Measurements from ENCODE around the gene PACRG. TPM values are rescaled to one million over a fixed set of nuclear protein-coding genes. Genes with fewer than 3 reads are reported as not detected.

PACRG gene
- total RNA-seq, 4 donors from 2014 or later: 0.95 to 1.3 TPM; not detected in 2

- Histone ChIP-seq H3K4me1 (no peaks in the 10 kb centered on the region), H3K4me3 (no peak overlapping the region), H3K27me3 (no peaks in the 10 kb centered on the region), H3K36me3 (no peaks in the 10 kb centered on the region), H3K9me3 (no peaks in the 10 kb centered on the region), H3K27ac (no peak overlapping the region)
- WGBS, 2 donors: 72 to 84% methylated on average over 5 of the region's 5 CpGs
- TF ChIP-seq, protein P1, sequence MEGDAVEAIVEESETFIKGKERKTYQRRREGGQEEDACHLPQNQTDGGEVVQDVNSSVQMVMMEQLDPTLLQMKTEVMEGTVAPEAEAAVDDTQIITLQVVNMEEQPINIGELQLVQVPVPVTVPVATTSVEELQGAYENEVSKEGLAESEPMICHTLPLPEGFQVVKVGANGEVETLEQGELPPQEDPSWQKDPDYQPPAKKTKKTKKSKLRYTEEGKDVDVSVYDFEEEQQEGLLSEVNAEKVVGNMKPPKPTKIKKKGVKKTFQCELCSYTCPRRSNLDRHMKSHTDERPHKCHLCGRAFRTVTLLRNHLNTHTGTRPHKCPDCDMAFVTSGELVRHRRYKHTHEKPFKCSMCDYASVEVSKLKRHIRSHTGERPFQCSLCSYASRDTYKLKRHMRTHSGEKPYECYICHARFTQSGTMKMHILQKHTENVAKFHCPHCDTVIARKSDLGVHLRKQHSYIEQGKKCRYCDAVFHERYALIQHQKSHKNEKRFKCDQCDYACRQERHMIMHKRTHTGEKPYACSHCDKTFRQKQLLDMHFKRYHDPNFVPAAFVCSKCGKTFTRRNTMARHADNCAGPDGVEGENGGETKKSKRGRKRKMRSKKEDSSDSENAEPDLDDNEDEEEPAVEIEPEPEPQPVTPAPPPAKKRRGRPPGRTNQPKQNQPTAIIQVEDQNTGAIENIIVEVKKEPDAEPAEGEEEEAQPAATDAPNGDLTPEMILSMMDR (IDR thresholded peaks at IDR 0.05): no peak
- TF ChIP-seq POLR2A (IDR thresholded peaks at IDR 0.05): no peak
- intact Hi-C loops (cut with DNase I): no loop called here
- no peak for DNase-seq
Measured at GRCh38 chr6:163010145-163010544, 282.4 kb downstream of the PACRG start.

- Histone ChIP-seq H3K4me3 (no peak overlapping the region), H3K4me1 (no peaks in the 10 kb centered on the region), H3K27ac (no peak overlapping the region), H3K27me3 (no peaks in the 10 kb centered on the region), H3K36me3 (no peaks in the 10 kb centered on the region), H3K9me3 (no peaks in the 10 kb centered on the region)
- WGBS, 2 donors: 54 to 70% methylated on average over 1 of the region's 1 CpG
- TF ChIP-seq POLR2A (IDR thresholded peaks at IDR 0.05): no peak
- TF ChIP-seq, protein P1 (IDR thresholded peaks at IDR 0.05): no peak
- intact Hi-C loops (cut with DNase I): no loop called here
- no peak for DNase-seq
Measured at GRCh38 chr6:163014736-163015135, 287.0 kb downstream of the PACRG start.

- Histone ChIP-seq H3K9me3 (no peaks in the 10 kb centered on the region), H3K4me1 (no peaks in the 10 kb centered on the region), H3K27ac (no peak overlapping the region), H3K27me3 (no peaks in the 10 kb centered on the region), H3K36me3 (no peaks in the 10 kb centered on the region), H3K4me3 (no peak overlapping the region)
- no peak for TF ChIP-seq POLR2A (IDR thresholded peaks at IDR 0.05)
- DNase-seq: no peak
- intact Hi-C loops (cut with DNase I): no loop called here
- WGBS, 2 donors: 83 to 84% methylated on average over 1 of the region's 1 CpG
Measured at GRCh38 chr6:163017801-163018200, 290.0 kb downstream of the PACRG start.

DNA sequence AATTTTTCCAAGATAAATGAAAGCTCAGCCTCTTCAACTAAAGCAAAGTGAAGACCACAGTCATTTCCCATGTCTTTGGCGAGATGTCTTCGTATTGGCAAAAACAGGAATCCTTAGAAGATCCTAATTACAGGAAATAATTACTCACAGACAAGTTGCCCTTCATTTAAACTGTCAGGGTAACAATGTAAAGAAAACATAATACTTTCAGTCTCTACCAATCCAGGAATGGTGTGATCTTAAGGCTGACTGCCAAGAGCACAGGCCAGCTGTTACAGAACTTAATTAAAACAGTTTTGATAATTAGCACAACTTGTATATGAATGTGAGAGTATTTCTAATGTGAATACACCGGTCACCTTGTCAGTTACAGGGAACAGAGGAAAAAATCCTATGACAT, 292.2 kb downstream of the PACRG start:
- Histone ChIP-seq H3K9me3 (peaks cover 0 to 11% (median 9%) of the 10 kb centered on the region in 3 donors), H3K4me3 (no peak overlapping the region), H3K36me3 (no peaks in the 10 kb centered on the region), H3K27ac (no peak overlapping the region), H3K4me1 (no peaks in the 10 kb centered on the region), H3K27me3 (no peaks in the 10 kb centered on the region)
- intact Hi-C loops (cut with DNase I): no loop called here
- TF ChIP-seq, protein P1 (IDR thresholded peaks at IDR 0.05): no peak
- no peak for TF ChIP-seq POLR2A (IDR thresholded peaks at IDR 0.05)
- WGBS, 2 donors: 39 to 40% methylated on average over 3 of the region's 3 CpGs
- DNase-seq: no peak

DNA sequence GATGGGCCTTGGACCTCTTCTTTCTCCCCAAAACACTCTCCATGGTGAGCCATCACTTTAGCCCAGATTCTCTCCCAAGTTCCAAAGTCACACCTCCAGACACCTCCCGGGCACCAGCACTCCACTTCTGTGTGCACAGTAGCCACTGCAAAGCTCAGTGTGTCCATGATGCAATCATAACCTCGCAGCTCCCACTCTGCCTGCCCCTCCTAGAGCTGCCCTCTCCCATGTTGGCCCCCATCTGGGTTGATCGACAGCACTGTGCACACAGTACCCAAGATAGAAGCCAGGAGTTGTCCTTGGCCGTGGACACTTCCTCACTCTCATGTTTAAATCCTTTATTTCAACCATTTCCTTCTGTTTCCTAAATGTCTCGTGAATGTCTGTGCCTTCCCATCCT, 293.3 kb downstream of the PACRG start:
- Histone ChIP-seq H3K36me3 (no peaks in the 10 kb centered on the region), H3K27me3 (no peaks in the 10 kb centered on the region), H3K4me3 (no peak overlapping the region), H3K9me3 (peaks cover 0 to 11% (median 9%) of the 10 kb centered on the region in 3 donors), H3K27ac (no peak overlapping the region), H3K4me1 (no peaks in the 10 kb centered on the region)
- TF ChIP-seq, protein P1 (IDR thresholded peaks at IDR 0.05): no peak
- no peak for TF ChIP-seq POLR2A (IDR thresholded peaks at IDR 0.05)
- intact Hi-C loops (cut with DNase I): no loop called here
- WGBS, 2 donors: 74 to 82% methylated on average over 5 of the region's 5 CpGs
- no peak for DNase-seq

DNA sequence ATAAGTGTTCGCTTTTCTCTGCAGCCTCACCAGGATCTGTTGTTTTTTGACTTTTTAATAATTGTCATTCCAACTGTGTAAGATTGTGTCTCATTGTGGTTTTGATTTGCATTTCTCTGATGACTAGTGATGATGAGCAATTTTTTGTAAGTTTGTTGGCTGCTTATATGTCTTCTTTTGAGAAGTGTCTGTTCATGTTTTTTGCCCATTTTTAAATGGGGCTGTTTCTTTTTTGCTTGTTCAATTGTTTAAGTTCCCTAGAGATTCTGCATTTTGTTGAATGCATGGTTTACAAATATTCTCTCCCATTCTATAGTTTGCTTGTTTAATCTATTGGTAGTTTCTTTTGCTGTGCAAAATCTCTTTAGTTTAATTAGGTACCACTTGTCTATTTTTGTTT, 295.9 kb downstream of the PACRG start:
- intact Hi-C loops (cut with DNase I): no loop called here
- Histone ChIP-seq H3K27me3 (no peaks in the 10 kb centered on the region), H3K36me3 (no peaks in the 10 kb centered on the region), H3K27ac (no peak overlapping the region), H3K4me3 (no peak overlapping the region), H3K9me3 (peaks cover 0 to 11% (median 9%) of the 10 kb centered on the region in 3 donors), H3K4me1 (no peaks in the 10 kb centered on the region)
- no peak for TF ChIP-seq POLR2A (IDR thresholded peaks at IDR 0.05)
- TF ChIP-seq, protein P1 (IDR thresholded peaks at IDR 0.05): no peak
- DNase-seq: no peak
- 90 to 96% methylated on average over 1 of the region's 1 CpG for WGBS, 2 donors
